ENCODE data around the gene CGB5. TPM values are rescaled to one million over a fixed set of nuclear protein-coding genes. Genes with fewer than 3 reads are reported as not detected.
A peak's percentile ranks its signal among the peaks of the same experiment; 100 is the strongest.

CGB5 gene
- polyA plus RNA-seq, 1 donor, result not detected

DNA sequence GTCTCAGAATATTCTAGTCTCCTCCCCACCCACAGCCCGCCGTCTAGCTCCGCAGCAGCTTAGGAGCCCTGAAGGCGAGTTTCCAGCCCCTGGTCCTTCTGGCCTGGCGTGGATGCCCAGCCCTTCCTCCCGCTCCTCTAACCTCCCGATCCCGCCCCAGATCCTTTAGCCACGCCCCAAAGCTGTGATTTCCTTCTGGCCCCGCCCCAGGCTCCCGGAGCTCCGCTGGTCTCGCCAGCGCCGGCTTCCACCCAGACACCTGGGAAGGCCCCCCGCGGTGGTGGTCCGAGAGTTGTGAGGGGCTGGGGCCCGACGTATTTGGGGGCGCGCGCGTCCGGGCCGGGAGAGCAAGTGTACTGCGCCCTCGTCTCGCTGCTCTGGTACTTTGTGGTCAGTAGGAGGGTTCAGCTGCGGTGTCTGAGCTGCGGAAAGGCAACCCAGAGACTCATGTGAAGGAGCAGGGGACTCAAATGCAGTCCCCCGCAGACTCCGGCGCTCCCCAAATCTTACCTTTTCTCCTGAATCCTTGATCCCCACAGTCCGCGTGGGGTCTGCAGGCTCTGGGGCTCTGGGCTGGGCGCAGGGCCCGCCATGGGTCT is 14.1 kb downstream of the CGB5 start, which contains the start of gene CGB7:
TSS of gene CGB7 (minus strand) at position 114 of the 599 bp plus-strand sequence. CDS start 2,374 bp downstream, outside the sequence.
- no CpG with 5 or more reads among the region's 38 CpGs for WGBS (ENCODE audit: insufficient coverage, low lambda C conversion rate)
- H3K27me3 ChIP-seq (ENCODE audit: control insufficient read depth, insufficient read depth, low read length), result peaks cover 73% of the 10 kb centered on the region

DNA sequence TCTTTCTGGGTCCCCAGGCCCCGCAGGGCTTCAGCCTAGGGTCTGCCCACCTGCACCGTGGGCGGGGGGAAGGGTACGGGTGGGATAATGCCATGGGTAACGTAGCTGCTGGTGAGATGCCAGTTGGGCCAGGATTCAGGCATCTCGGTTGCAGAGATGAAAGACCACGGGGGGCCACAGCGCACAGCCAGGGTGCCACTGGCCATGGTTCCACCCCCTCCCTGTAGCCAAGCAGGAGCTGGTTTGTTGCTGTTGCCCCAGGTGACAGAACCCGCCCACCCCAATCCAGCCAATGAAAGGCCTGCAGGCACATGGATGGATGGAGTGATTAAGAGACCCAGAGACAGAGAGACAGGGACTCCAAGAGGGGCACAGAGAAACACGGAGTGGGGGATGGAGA is 14.9 kb downstream of the CGB5 start:
- Histone ChIP-seq H3K36me3 (ENCODE audit: control insufficient read depth, insufficient read depth, low read length) (no peaks in the 10 kb centered on the region), H3K4me1 (ENCODE audit: control insufficient read depth, insufficient read depth, low read length) (peaks cover 15% of the 10 kb centered on the region), H3K27ac (ENCODE audit: low read length) (no peak overlapping the region), H3K4me3 (ENCODE audit: low read length) (no peak overlapping the region), H3K27me3 (ENCODE audit: control insufficient read depth, insufficient read depth, low read length) (peaks cover 80% of the 10 kb centered on the region), H3K9me3 (ENCODE audit: control insufficient read depth, low read depth, low read length) (peaks cover 11% of the 10 kb centered on the region)
- no CpG with 5 or more reads among the region's 10 CpGs for WGBS (ENCODE audit: insufficient coverage, low lambda C conversion rate)
- DNase-seq, result no peak

More for the DNA sequence above, 14.1 kb downstream of the CGB5 start, which contains the start of gene CGB7:
- no peak within 1 kb of the TSS for H3K27ac ChIP-seq (ENCODE audit: low read length)
- H3K36me3 ChIP-seq (ENCODE audit: control insufficient read depth, insufficient read depth, low read length), result no peaks in the 10 kb centered on the region
- peaks cover 11% of the 10 kb centered on the region for H3K9me3 ChIP-seq (ENCODE audit: control insufficient read depth, low read depth, low read length)
- DNase-seq, result peak in 1 of 2 donors; percentile 44
- peak within 1 kb of the TSS; percentile 35 for H3K4me3 ChIP-seq (ENCODE audit: low read length)
- H3K4me1 ChIP-seq (ENCODE audit: control insufficient read depth, insufficient read depth, low read length), result peaks cover 15% of the 10 kb centered on the region

DNA sequence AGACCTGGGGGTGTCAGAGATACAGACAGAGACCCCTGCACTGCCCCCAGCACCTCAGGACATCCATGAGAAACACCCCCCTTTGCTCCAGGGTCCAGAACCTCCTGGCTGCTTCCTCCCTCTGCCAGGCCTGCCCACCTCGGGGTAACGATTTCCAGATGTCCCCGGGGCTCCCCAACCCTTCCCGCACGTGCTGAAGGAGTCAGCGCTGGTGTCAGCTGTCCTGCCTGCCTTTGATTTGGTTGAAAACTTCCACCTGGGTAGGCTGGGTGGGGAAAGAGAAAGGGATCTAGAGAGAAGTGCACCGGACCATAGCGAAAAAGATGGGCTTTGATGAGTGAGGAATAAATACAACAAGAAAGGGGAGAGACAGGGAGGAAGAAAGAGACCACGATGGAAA is 15.4 kb downstream of the CGB5 start:
- Histone ChIP-seq H3K27me3 (ENCODE audit: control insufficient read depth, insufficient read depth, low read length) (peaks cover 85% of the 10 kb centered on the region), H3K4me1 (ENCODE audit: control insufficient read depth, insufficient read depth, low read length) (peaks cover 15% of the 10 kb centered on the region), H3K9me3 (ENCODE audit: control insufficient read depth, low read depth, low read length) (peaks cover 11% of the 10 kb centered on the region), H3K27ac (ENCODE audit: low read length) (no peak overlapping the region), H3K36me3 (ENCODE audit: control insufficient read depth, insufficient read depth, low read length) (no peaks in the 10 kb centered on the region), H3K4me3 (ENCODE audit: low read length) (no peak overlapping the region)
- no peak for DNase-seq
- 58% methylated on average over 3 of the region's 9 CpGs for WGBS (ENCODE audit: insufficient coverage, low lambda C conversion rate)

DNA sequence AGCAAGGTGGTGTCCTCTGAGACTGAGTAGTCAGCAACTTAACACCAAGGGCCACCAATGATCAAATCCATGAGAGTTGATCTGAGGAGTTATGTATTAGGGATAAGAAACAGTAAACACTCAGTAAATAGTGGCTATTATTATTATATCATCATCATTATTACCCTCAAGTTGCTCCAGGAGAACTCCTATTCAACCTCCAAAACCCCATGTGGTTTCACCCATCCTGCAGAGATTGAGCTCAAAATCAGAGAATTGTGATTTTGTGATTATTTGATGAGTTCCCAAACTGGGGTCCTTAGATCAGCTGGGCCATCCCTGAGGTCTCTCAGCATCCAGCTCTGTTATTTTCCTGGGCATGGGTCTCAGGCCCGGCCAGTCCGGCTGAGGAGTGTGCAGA is 17.4 kb downstream of the CGB5 start:
- Histone ChIP-seq H3K36me3 (ENCODE audit: control insufficient read depth, insufficient read depth, low read length) (no peaks in the 10 kb centered on the region), H3K9me3 (ENCODE audit: control insufficient read depth, low read depth, low read length) (peaks cover 11% of the 10 kb centered on the region), H3K4me1 (ENCODE audit: control insufficient read depth, insufficient read depth, low read length) (peaks cover 13% of the 10 kb centered on the region), H3K27me3 (ENCODE audit: control insufficient read depth, insufficient read depth, low read length) (peaks cover 90% of the 10 kb centered on the region), H3K4me3 (ENCODE audit: low read length) (no peak overlapping the region), H3K27ac (ENCODE audit: low read length) (no peak overlapping the region)
- WGBS (ENCODE audit: insufficient coverage, low lambda C conversion rate), result no CpG with 5 or more reads among the region's 2 CpGs
- DNase-seq, result no peak

DNA sequence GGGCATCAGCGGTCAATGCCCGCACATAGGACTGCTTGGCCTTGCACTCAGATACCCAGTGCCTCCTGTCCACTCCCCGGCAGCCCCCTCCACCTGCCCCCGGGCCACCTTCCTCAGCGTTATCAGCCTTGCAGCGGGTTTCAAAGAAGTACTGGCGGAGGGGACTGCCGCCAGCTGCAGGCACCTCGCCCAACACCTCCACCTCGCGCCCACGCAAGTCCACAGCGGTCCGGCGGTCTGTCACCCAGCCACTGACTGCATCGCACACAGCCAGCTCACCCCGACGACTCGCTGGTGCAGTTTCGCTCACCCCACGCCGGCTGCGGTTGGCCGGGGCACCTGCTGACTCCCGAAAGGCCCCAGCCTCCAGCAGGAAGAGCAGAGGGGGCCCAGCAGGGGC is 17.8 kb downstream of the CGB5 start:
- WGBS (ENCODE audit: insufficient coverage, low lambda C conversion rate), result no CpG with 5 or more reads among the region's 25 CpGs
- Histone ChIP-seq H3K36me3 (ENCODE audit: control insufficient read depth, insufficient read depth, low read length) (no peaks in the 10 kb centered on the region), H3K9me3 (ENCODE audit: control insufficient read depth, low read depth, low read length) (peaks cover 11% of the 10 kb centered on the region), H3K27ac (ENCODE audit: low read length) (no peak overlapping the region), H3K27me3 (ENCODE audit: control insufficient read depth, insufficient read depth, low read length) (peaks cover 90% of the 10 kb centered on the region), H3K4me1 (ENCODE audit: control insufficient read depth, insufficient read depth, low read length) (peaks cover 9% of the 10 kb centered on the region), H3K4me3 (ENCODE audit: low read length) (no peak overlapping the region)
- DNase-seq, result no peak

DNA sequence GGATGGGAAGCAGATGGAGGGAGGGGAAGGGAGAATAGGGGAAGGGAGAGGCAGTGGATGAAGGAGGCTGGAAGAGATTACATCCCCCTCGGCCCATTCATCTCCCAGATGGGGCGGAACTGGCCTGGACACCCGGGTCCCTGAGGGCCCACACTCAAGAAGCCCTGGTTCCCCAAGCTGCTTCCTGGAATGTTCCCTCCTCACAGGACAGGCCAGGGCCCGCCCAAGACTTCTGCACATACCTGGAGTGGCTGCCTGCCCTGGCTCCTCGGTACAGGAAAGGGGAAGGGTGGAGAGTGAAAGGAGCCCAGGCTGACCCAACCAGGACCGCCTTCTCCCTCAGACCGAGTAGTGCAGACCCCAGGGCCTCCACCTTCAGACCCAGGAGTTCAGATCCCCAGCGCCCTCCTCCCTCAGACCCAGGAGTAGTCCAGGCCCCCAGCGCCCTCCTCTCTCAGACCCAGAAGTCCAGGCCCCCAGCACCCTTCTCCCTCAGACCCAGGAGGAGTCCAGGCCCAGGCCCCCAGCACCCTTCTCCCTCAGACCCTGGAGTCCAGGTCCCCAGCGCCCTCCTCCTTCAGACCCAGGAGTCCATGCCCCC is 20.5 kb downstream of the CGB5 start:
- Histone ChIP-seq H3K36me3 (ENCODE audit: control insufficient read depth, insufficient read depth, low read length) (no peaks in the 10 kb centered on the region), H3K4me3 (ENCODE audit: low read length) (no peak overlapping the region), H3K27ac (ENCODE audit: low read length) (no peak overlapping the region), H3K4me1 (ENCODE audit: control insufficient read depth, insufficient read depth, low read length) (no peaks in the 10 kb centered on the region), H3K27me3 (ENCODE audit: control insufficient read depth, insufficient read depth, low read length) (peaks cover 80% of the 10 kb centered on the region), H3K9me3 (ENCODE audit: control insufficient read depth, low read depth, low read length) (peaks cover 5% of the 10 kb centered on the region)
- no peak for DNase-seq
- WGBS (ENCODE audit: insufficient coverage, low lambda C conversion rate), result no CpG with 5 or more reads among the region's 10 CpGs

DNA sequence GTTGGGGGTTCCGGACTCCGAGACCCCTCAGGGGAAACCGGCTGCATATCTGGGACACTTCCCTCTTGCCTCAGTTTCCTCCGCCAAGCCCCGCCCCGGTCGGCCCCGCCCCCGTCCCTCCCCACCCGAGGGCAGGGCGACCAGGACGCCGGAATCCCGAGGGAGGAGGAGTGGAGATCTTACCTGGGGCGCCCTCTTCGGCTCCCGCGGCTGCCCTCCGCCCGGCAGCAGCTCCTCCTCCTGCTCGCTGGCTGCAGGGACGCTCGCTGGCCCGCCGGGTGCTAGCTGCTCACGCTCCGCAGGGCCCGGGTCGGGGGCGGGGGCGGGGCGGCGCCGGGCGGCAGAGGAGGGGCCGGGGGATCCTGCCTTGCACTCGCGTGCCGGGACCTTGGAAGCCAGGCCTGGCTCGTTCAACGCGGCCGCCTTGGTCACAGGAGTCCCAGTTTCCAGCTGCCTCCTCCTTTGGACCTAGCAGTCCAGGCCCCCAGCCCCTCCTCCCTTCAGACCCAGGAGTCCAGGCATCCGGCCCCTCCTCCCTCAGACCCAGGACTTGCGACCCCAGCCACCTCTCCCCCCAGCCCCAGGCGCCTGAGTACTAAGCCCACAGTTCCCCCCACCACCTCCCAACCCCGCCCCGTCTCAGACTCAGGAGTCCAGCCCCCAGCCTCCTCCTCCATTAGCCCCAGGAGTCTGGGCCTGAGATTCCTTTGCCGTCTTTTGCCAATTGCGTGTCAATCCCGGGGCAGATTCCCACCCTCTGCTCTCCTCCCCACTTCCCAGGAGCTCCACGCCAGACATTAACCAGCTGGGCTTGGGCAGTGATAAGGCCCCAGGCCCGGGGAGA is 21.3 kb downstream of the CGB5 start, which contains the start of gene NTF4:
TSS of gene NTF4 (minus strand) at position 51 of the 844 bp plus-strand sequence. CDS start 2,821 bp downstream, outside the sequence.
- DNase-seq, result no peak
- WGBS (ENCODE audit: insufficient coverage, low lambda C conversion rate), result no CpG with 5 or more reads among the region's 53 CpGs
- Histone ChIP-seq H3K27me3 (ENCODE audit: control insufficient read depth, insufficient read depth, low read length) (peaks cover 81% of the 10 kb centered on the region), H3K9me3 (ENCODE audit: control insufficient read depth, low read depth, low read length) (peaks cover 5% of the 10 kb centered on the region), H3K4me3 (ENCODE audit: low read length) (no peak within 1 kb of the TSS), H3K4me1 (ENCODE audit: control insufficient read depth, insufficient read depth, low read length) (no peaks in the 10 kb centered on the region), H3K36me3 (ENCODE audit: control insufficient read depth, insufficient read depth, low read length) (no peaks in the 10 kb centered on the region), H3K27ac (ENCODE audit: low read length) (no peak within 1 kb of the TSS)

DNA sequence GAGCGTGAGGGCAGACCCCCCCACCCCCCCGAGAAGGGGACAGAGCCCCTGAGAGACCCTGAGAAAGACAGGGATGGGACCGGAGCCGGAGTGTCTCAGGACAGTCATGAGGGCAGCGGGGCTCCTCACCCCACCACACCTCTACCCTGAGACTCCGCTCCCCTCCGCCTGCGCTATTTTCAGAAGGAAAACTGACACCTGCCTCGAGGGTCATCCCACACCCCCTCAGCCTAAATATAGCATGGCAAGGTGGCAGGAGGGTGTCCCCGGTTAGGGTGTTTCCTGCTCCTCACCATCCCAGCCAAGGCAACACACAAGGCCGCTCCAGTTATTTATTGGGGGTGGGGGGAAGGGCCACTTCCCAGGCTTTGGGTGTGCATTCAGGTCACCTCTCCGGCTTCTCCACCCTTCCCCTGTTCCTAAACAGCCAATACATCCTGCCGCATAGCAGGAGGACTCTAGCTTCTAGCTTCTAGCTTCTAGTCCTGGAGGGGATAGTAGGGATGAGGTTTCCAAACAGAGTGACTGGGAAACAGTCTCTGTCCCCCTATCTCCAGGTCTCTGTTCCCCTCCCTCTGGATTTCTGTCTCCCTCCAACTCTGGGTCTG is 22.4 kb downstream of the CGB5 start:
- H3K27ac ChIP-seq (ENCODE audit: low read length), result no peak overlapping the region
- no peaks in the 10 kb centered on the region for H3K36me3 ChIP-seq (ENCODE audit: control insufficient read depth, insufficient read depth, low read length)
- DNase-seq, result no peak
- H3K9me3 ChIP-seq (ENCODE audit: control insufficient read depth, low read depth, low read length), result peaks cover 13% of the 10 kb centered on the region
- peaks cover 83% of the 10 kb centered on the region for H3K27me3 ChIP-seq (ENCODE audit: control insufficient read depth, insufficient read depth, low read length)
- WGBS (ENCODE audit: insufficient coverage, low lambda C conversion rate), result no CpG with 5 or more reads among the region's 13 CpGs
- H3K4me3 ChIP-seq (ENCODE audit: low read length), result no peak overlapping the region
- no peaks in the 10 kb centered on the region for H3K4me1 ChIP-seq (ENCODE audit: control insufficient read depth, insufficient read depth, low read length)

DNA sequence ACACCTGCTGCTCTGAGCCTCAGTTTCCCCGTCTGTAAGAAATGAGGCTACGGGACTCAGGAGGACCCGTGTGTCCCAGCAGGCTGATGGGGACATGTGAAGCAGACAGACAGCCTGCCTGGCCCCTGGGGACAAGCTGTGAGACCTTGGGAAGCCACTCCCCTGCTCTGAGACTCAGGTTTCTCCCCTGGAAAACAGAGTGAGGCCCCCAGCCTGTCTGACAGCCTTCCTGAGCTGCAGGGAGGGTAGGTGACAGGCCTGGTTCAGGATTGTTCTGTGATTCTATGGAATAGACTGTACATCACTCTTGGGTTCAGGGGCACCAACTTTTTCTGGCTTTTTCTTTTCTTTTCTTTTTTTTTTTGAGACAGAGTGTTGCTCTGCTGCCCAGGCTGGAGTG is 23.9 kb downstream of the CGB5 start:
- Histone ChIP-seq H3K9me3 (ENCODE audit: control insufficient read depth, low read depth, low read length) (peaks cover 9% of the 10 kb centered on the region), H3K36me3 (ENCODE audit: control insufficient read depth, insufficient read depth, low read length) (no peaks in the 10 kb centered on the region), H3K27me3 (ENCODE audit: control insufficient read depth, insufficient read depth, low read length) (peaks cover 81% of the 10 kb centered on the region), H3K4me3 (ENCODE audit: low read length) (no peak overlapping the region), H3K27ac (ENCODE audit: low read length) (no peak overlapping the region), H3K4me1 (ENCODE audit: control insufficient read depth, insufficient read depth, low read length) (no peaks in the 10 kb centered on the region)
- WGBS (ENCODE audit: insufficient coverage, low lambda C conversion rate), result no CpG with 5 or more reads among the region's 3 CpGs
- no peak for DNase-seq

DNA sequence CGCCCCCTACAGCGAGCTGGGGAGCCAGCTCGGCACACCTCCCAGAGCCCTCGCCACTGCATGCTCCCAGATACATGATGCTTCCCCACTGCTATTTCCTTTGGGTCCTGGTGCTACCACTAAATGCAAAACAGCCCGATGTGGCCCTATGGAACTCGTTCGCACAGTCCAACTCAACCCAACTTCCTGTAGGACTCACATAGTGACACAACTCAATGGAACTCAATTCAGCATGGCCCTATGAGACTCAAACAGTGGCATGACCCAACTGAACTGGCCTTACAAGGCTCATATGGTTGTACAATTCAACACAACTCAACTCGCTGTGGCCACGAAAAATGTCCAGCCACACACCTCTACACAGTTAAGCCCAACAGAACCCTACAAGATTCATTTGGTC is 25.4 kb downstream of the CGB5 start:
- no peaks in the 10 kb centered on the region for H3K36me3 ChIP-seq (ENCODE audit: control insufficient read depth, insufficient read depth, low read length)
- H3K4me3 ChIP-seq (ENCODE audit: low read length), result no peak overlapping the region
- H3K27me3 ChIP-seq (ENCODE audit: control insufficient read depth, insufficient read depth, low read length), result peaks cover 82% of the 10 kb centered on the region
- peaks cover 14% of the 10 kb centered on the region for H3K9me3 ChIP-seq (ENCODE audit: control insufficient read depth, low read depth, low read length)
- DNase-seq, result no peak
- no peak overlapping the region for H3K27ac ChIP-seq (ENCODE audit: low read length)
- H3K4me1 ChIP-seq (ENCODE audit: control insufficient read depth, insufficient read depth, low read length), result no peaks in the 10 kb centered on the region
- WGBS (ENCODE audit: insufficient coverage, low lambda C conversion rate), result no CpG with 5 or more reads among the region's 9 CpGs
